Gastroesophageal sphincter (tissue), 3 donors: Measurements from ENCODE around the gene ZBED4.
A peak's percentile ranks its signal among the peaks of the same experiment; 100 is the strongest.

ENCODE experiments used
- EP300 ChIP-seq: sonication (generic); formaldehyde crosslinking; IDR thresholded peaks from one replicate; pipeline ENCODE4 v1.6.1; 2017; ENCODE audit warnings: antibody characterized with exemption, mild to moderate bottlenecking
- POLR2A ChIP-seq, 2 donors: fragments of 450-650 bp; IDR thresholded peaks; one replicate each; pipeline ENCODE4 v1.6.1; 2017; ENCODE audit warnings: antibody characterized with exemption in 2 of 2, mild to moderate bottlenecking in 2 of 2, moderate library complexity in 1 of 2
- TF ChIP-seq, protein P1 (sequence below), 4 experiments: fragments of 200-600 bp in 2 of 4; fragments of 450-650 bp in 2 of 4; sonication (generic) in 1 of 4; IDR thresholded peaks; one replicate each; pipeline ENCODE4 v1.5.1; 2017 to 2019; ENCODE audit warnings: antibody characterized with exemption in 4 of 4, mild to moderate bottlenecking in 2 of 4, moderate library complexity in 2 of 4

DNA sequence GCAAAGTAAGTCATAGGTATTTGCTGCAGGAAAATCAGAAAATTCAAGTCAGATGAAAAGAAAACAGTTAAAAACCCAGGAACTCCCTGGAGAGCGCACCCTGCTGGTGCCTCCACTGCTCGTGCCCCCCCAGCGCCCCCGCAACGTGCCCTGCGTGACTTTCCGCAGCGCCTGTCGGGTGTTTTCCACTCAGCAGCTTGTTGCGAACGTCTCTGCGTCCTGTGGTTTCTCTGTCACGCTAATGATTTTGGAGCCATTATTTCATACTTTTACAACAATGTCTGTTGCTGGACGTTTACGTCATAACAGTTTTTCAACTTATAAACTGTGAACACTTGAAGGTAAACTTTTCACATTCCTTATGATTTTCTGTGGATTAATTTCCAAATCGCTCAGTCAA is 69.8 kb downstream of the ZBED4 start:
- TF ChIP-seq, protein P1, sequence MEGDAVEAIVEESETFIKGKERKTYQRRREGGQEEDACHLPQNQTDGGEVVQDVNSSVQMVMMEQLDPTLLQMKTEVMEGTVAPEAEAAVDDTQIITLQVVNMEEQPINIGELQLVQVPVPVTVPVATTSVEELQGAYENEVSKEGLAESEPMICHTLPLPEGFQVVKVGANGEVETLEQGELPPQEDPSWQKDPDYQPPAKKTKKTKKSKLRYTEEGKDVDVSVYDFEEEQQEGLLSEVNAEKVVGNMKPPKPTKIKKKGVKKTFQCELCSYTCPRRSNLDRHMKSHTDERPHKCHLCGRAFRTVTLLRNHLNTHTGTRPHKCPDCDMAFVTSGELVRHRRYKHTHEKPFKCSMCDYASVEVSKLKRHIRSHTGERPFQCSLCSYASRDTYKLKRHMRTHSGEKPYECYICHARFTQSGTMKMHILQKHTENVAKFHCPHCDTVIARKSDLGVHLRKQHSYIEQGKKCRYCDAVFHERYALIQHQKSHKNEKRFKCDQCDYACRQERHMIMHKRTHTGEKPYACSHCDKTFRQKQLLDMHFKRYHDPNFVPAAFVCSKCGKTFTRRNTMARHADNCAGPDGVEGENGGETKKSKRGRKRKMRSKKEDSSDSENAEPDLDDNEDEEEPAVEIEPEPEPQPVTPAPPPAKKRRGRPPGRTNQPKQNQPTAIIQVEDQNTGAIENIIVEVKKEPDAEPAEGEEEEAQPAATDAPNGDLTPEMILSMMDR (IDR thresholded peaks at IDR 0.05), result peak in 3 of 4 experiments; percentile 15 to 73 (median 49)
- TF ChIP-seq EP300 (no peak), POLR2A (IDR thresholded peaks at IDR 0.05) (no peak)
